HG02981 (cell line): ENCODE measurements around the gene DNMBP.
A peak's percentile ranks its signal among the peaks of the same experiment; 100 is the strongest.

Experiments
- ATAC-seq: cut with Tn5 transposase; IDR thresholded peaks from one replicate; pipeline ENCODE4 v1.9.1; 2021; ENCODE audit warnings: mild to moderate bottlenecking, moderate library complexity; ENCODE audit not compliant: unreplicated experiment

DNMBP gene

GRCh38 chr10:100009793-100010676 lies at the start of gene DNMBP:
Gene DNMBP (minus strand): TSS chr10:100009947. CDS start chr10:99972124, 37,823 bp downstream.
- ATAC-seq, result peak; percentile 66

- no peak for ATAC-seq
These were observed 48.2 kb upstream of the DNMBP start for GRCh38 chr10:100057948-100058347.

GRCh38 chr10:100053686-100054460 lies 44.1 kb upstream of the DNMBP start:
- no peak for ATAC-seq

- no peak for ATAC-seq
These were observed 36.3 kb upstream of the DNMBP start for GRCh38 chr10:100046021-100046486.

GRCh38 chr10:100045592-100045991 lies 35.8 kb upstream of the DNMBP start:
- no peak for ATAC-seq

- ATAC-seq, result no peak
These were observed 34.0 kb upstream of the DNMBP start for GRCh38 chr10:100043796-100044195.

- ATAC-seq, result no peak
These were observed 33.6 kb upstream of the DNMBP start for GRCh38 chr10:100043344-100043743.

- no peak for ATAC-seq
These were observed 31.7 kb upstream of the DNMBP start for GRCh38 chr10:100041306-100042002.

GRCh38 chr10:100038561-100039071 lies 28.9 kb upstream of the DNMBP start:
- ATAC-seq, result no peak

GRCh38 chr10:100037758-100038315 lies 28.1 kb upstream of the DNMBP start:
- no peak for ATAC-seq

GRCh38 chr10:100036850-100037249 lies 27.1 kb upstream of the DNMBP start:
- ATAC-seq, result no peak

- no peak for ATAC-seq
These were observed 24.1 kb upstream of the DNMBP start for GRCh38 chr10:100033766-100034418.

GRCh38 chr10:100027416-100027815 lies 17.7 kb upstream of the DNMBP start:
- no peak for ATAC-seq

GRCh38 chr10:100025576-100025975 lies 15.8 kb upstream of the DNMBP start:
- no peak for ATAC-seq

GRCh38 chr10:100024748-100025147 lies 15.0 kb upstream of the DNMBP start:
- no peak for ATAC-seq

- no peak for ATAC-seq
These were observed 12.7 kb upstream of the DNMBP start for GRCh38 chr10:100022403-100022802.

- peak; percentile 31 for ATAC-seq
These were observed 11.6 kb upstream of the DNMBP start for GRCh38 chr10:100021322-100021721.

- ATAC-seq, result no peak
These were observed 11.1 kb upstream of the DNMBP start for GRCh38 chr10:100020886-100021253.

- peak; percentile 83 for ATAC-seq
These were observed 10.6 kb upstream of the DNMBP start for GRCh38 chr10:100020142-100020885.

- ATAC-seq, result no peak
These were observed 10.0 kb upstream of the DNMBP start for GRCh38 chr10:100019787-100020141.
